AG08396 (cell line): Measurements from ENCODE around the gene KCNA2.

Experiments
- DNase-seq: peaks from one replicate; pipeline ENCODE4 v3.0.0; 2012; ENCODE audit warnings: low spot score, mixed read lengths

The KCNA2 gene

DNA sequence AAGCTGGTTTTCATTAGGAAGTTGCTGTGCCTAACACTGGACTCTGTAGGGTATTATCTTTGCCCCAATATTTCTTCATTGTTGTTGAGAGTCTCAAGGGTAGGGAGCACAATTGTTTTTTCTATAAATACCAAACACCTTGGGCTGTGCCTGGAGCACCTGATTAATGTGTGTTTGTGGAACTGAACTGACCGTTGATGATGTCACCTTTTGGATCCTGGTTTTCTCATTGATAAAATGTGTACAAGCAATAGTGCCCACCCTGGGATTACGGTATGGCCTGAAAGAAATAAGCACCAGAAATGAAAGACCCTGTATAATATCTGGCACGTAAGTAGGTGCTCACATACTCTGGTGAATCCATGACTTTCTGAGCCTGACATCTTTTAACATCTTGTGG lies 39.3 kb downstream of the KCNA2 start:
- no peak for DNase-seq

GRCh38 chr1:110565565-110565964 lies 40.6 kb downstream of the KCNA2 start:
- no peak for DNase-seq

DNA sequence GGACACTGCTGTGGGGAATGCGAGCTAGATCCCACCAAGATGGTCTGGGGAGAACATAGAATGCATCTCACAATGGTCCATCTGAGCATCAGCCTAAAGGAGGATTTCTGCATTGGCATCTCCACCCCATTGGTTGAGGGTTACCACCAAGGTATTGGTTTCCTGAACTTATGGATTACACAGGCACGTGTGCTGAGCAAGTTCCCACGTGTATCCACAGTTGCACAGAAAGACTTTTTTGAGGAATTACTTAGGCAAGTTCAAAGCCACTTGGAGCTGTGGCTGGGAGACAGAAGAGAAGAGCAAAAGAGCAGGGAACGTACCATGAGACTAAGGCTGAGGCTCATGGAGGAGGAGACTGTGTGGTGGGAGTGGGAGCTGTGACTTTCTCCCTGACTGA lies 43.1 kb downstream of the KCNA2 start:
- no peak for DNase-seq

DNA sequence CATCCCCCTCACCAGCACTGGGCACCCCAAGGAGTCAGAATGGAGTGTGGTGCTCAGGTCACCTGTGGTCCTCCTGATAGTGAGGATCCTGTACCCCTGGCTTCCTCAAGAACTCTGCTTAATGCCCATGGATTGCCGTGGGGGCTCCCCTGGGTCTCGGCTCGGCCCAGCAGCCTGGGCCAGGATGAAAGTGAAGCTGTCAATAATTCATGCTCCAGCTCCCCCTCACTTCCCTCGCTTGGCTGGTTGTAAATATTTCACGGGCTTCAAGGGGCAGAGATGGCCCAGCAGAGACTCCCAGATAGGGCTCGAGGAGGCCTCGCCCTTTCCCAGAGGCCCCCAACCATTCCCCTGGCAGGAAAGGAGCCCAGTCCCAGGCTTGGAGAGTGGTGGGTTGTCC lies 44.6 kb downstream of the KCNA2 start:
- no peak for DNase-seq

GRCh38 chr1:110559157-110559556 lies 47.0 kb downstream of the KCNA2 start:
- no peak for DNase-seq

GRCh38 chr1:110557481-110557880 lies 48.7 kb downstream of the KCNA2 start:
- DNase-seq, result no peak

GRCh38 chr1:110556471-110556807 lies 49.7 kb downstream of the KCNA2 start:
- DNase-seq, result no peak

DNA sequence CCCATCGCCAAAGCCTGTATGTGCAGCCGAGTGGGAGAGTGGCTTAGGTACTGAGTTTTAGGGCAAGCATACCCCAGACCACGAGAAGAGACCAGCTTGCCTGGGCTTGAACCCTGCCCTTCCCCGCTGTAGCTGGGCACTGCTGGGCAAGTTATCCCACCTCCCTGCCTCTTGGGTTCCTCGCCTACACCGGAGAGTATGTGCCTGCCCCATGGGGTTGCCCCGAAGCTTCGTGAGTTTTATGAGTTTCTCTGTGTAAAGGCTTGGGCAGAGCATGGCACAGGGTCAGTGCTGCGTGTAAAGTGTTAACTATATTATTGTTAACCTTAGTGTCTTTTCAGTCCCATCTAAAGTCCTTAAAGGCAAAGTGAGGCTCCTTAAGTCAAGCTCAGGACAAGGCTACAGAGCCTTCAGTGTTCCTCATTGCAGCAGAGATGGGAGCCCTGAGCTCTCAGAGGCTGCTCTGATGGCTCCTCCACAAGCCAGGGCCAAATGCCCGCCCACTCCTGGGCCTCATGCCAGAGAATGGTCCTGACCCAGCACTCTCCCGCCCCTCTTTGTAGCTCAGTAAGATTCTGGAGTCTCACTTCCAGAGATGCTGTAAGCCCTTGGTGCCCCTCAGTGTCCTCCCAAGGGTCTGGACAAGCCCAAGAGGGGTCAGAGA lies 50.2 kb downstream of the KCNA2 start:
- DNase-seq, result peak; percentile 17

GRCh38 chr1:110554871-110555801 lies 51.0 kb downstream of the KCNA2 start:
- peak; percentile 70 for DNase-seq

DNA sequence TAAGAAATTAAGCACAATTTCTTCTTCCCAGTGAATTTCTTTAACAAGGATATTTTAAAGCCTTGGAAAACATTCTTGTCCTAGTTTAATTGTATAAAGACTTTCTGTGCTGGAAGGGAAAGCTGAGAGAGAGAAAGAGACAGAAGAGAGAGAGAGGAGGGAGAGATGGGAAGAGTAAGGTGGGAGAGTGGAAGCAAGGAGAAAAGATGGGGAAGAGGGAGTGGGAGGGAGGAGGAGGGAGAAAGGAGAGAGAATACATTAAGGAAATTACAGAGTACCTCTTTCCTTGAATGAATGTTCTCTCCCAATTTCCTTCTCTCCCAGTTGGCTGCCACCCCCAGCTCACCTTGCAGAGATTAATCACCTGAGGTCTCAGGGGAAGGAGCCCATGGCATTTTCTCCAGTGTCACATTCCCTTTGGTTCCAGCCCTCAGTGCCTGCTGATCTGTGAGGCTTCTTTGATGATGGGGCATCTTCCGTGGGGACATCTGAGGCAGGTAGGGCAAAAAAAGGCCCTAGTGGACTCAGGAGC lies 54.8 kb downstream of the KCNA2 start:
- DNase-seq, result no peak

GRCh38 chr1:110549831-110550230 lies 56.3 kb downstream of the KCNA2 start:
- no peak for DNase-seq

- DNase-seq, result no peak
These were observed 57.8 kb downstream of the KCNA2 start for GRCh38 chr1:110548381-110548780.

DNA sequence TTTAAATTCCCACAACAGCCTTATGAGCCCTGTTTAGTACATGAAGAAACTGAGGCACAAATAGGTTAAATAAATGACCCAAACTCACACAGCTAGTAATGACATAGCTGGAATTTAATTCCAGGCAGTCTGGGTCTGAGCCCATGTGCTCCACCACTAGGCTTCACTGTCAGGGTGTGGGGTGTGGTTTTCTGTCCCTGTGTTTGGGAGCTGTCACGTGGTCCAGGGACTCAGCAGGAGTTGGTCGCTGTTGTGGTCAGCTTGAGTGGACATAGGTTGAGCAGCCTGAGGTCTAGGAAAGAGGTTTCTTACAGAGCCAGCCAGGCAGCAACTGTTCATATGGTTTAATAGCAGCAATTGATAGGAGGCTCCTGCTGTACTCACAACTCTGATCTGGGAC lies 59.1 kb downstream of the KCNA2 start:
- DNase-seq, result no peak

- no peak for DNase-seq
These were observed 60.7 kb downstream of the KCNA2 start for GRCh38 chr1:110545492-110545891.

DNA sequence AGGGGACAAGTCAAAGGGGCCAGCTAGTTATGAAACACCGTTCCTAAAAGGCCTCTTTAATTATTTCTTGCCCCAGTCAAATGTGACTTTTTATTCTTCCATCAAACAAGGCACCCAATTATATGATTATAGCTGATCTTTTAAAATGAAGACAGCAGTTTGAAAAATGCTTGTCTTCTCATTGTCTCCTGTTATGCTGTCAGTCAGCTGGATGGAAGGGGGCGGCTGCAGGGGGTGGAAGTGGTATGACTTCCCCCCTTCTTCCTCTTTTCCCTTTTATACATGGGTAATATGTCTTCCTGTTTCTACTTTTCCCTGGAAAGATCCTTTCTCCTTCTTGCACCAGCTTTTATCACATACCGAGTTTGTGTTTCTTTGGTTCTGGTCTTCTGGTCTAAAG lies 61.4 kb downstream of the KCNA2 start:
- no peak for DNase-seq
